Esophagus (tissue), 2 donors: ENCODE results near the gene LCNL1. TPM values are rescaled to one million over a fixed set of nuclear protein-coding genes. Genes with fewer than 3 reads are reported as not detected.
A peak's percentile ranks its signal among the peaks of the same experiment; 100 is the strongest.

Source experiments
- H3K27ac ChIP-seq, 2 donors: one replicate each; pipeline ENCODE4 v1.5.1; 2013; ENCODE audit warnings: low read depth in 2 of 2, mild to moderate bottlenecking in 2 of 2, inconsistent platforms in 1 of 2, low read length in 1 of 2, moderate library complexity in 1 of 2
- H3K27me3 ChIP-seq, 2 donors: one replicate each; pipeline ENCODE4 v1.6.1; 2013; ENCODE audit warnings: low read length in 2 of 2, control low read depth in 1 of 2, mild to moderate bottlenecking in 1 of 2; ENCODE audit not compliant: insufficient read depth in 2 of 2, control insufficient read depth in 1 of 2
- H3K36me3 ChIP-seq, 2 donors: one replicate each; pipeline ENCODE4 v1.6.1; 2013; ENCODE audit warnings: low read length in 1 of 2; ENCODE audit not compliant: control insufficient read depth in 2 of 2, insufficient read depth in 2 of 2
- H3K4me1 ChIP-seq, 2 donors: one replicate each; pipeline ENCODE4 v1.6.1; 2013; ENCODE audit warnings: low read length in 1 of 2; ENCODE audit not compliant: control insufficient read depth in 2 of 2, insufficient read depth in 2 of 2
- H3K4me3 ChIP-seq, 2 donors: one replicate each; pipeline ENCODE4 v1.5.1; 2013; ENCODE audit warnings: low read length in 2 of 2, mild to moderate bottlenecking in 2 of 2, low read depth in 1 of 2, moderate library complexity in 1 of 2
- H3K9me3 ChIP-seq, 2 donors: one replicate each; pipeline ENCODE4 v1.6.1; 2013; ENCODE audit warnings: mild to moderate bottlenecking in 2 of 2, low read depth in 1 of 2, low read length in 1 of 2, moderate library complexity in 1 of 2; ENCODE audit not compliant: control insufficient read depth in 2 of 2, insufficient read depth in 1 of 2
- WGBS, 2 donors: extraction: QIAGEN DNeasy Blood & Tissue Kit; methylation state at CpG; one replicate each; pipeline ENCODE4 v1.1.7; 2013; 5-methylcytosine and 5-hydroxymethylcytosine counted together
- polyA plus RNA-seq, 2 donors: library from polyadenylated mRNA; stranded (reverse); fragments of 200-250 nt; gene quantifications; one replicate each; pipeline ENCODE4 v1.2.3, GENCODE V29; 2013
- donor health status: healthy with polysubstance abuse.
- donor health status: Bipolar disorder and iron deficiency.

LCNL1 gene
- polyA plus RNA-seq, 2 donors: 0.20 to 0.55 TPM

- Histone ChIP-seq H3K27ac (peak overlapping the region in 1 of 2 donors; percentile 18), H3K9me3 (no peaks in the 10 kb centered on the region), H3K4me3 (no peak overlapping the region), H3K4me1 (peaks cover 7 to 12% of the 10 kb centered on the region in 2 donors), H3K27me3 (no peaks in the 10 kb centered on the region), H3K36me3 (no peaks in the 10 kb centered on the region)
- whole genome bisulfite sequencing, 2 donors: 82 to 83% methylated on average over 29 of the region's 29 CpGs
Observed at GRCh38 chr9:136973618-136974617, 8.9 kb upstream of the LCNL1 start.

- H3K27ac ChIP-seq: peak overlapping the region; percentile 50 to 73
- H3K4me1 ChIP-seq: peaks cover 7 to 12% of the 10 kb centered on the region in 2 donors
- H3K27me3 ChIP-seq: no peaks in the 10 kb centered on the region
- H3K9me3 ChIP-seq: no peaks in the 10 kb centered on the region
- WGBS, 2 donors: 50 to 56% methylated on average over 15 of the region's 15 CpGs
- H3K36me3 ChIP-seq: no peaks in the 10 kb centered on the region
- no peak overlapping the region for H3K4me3 ChIP-seq
Observed at GRCh38 chr9:136974817-136975535, 7.8 kb upstream of the LCNL1 start.

DNA sequence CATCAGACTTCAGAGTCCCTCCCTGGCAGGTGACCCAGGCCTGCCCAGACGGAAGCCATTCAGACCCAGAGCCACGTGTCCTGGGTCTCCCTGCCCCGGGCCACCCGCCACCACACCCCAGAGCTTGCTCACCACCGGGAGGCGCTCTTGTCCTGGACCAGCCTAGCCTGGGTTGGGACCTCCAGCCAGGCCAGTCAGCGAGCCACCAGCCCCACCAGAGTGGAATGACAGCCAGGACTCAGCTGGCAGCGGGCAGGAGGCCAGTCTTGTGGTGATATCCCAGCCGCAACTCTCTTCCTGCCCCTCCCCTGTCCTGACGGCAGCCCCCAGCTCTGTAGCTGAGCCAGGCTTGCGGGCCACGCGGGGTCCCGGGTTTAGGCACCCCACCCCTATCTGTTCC is 7.1 kb upstream of the LCNL1 start:
- Histone ChIP-seq H3K27me3 (no peaks in the 10 kb centered on the region), H3K4me3 (no peak overlapping the region), H3K4me1 (peaks cover 7 to 12% of the 10 kb centered on the region in 2 donors), H3K9me3 (no peaks in the 10 kb centered on the region), H3K36me3 (no peaks in the 10 kb centered on the region), H3K27ac (peak overlapping the region in 1 of 2 donors; percentile 73)
- WGBS, 2 donors: 46 to 52% methylated on average over 11 to 14 of the region's 14 CpGs

DNA sequence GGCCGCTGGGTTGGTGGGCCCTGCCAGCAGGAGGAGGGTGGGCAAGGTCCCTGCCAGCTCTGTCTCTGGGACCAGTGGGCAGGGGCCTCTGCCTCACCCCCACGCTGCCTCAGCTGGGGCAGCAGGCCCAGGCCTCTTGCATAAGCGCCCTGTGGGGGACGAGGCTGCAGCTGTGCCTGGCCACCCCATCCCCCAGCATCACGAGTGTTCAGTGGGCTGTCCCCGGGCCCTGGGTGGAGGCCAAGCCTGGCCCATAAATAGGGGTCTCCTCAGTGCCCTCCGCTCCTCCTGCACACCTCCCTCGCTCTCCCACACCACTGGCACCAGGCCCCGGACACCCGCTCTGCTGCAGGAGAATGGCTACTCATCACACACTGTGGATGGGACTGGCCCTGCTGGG is 5.6 kb upstream of the LCNL1 start, which contains the start of gene PTGDS:
Gene PTGDS (plus strand): TSS at position 282 of the 400 bp plus-strand sequence. CDS start 75 bp downstream, at position 357.
- Histone ChIP-seq H3K36me3 (no peaks in the 10 kb centered on the region), H3K4me1 (peaks cover 7 to 13% of the 10 kb centered on the region in 2 donors), H3K27ac (peak within 1 kb of the TSS in 1 of 2 donors; percentile 58), H3K27me3 (no peaks in the 10 kb centered on the region), H3K4me3 (peak within 1 kb of the TSS; percentile 19 to 46), H3K9me3 (no peaks in the 10 kb centered on the region)
- 68 to 70% methylated on average over 8 to 10 of the region's 10 CpGs for WGBS, 2 donors

DNA sequence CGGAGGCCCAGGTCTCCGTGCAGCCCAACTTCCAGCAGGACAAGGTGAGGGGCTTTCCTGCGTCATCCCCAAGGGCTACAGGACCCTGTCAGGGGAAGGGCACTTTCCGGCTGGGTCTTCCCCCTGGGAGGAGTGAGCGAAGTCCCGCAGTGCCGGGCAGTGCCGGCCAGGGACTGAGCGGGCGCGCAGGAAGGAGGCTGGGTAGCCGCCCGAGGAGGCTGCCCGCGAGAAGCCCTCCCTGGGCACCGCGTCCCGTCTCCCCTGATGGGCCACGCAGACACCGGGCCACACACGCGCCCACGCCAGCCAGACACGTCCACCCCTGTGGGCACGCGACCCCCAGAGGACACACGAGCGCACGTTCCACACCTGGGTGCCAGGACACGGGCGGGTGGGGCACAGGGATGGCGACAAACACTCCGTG is 5.1 kb upstream of the LCNL1 start:
- Histone ChIP-seq H3K36me3 (no peaks in the 10 kb centered on the region), H3K4me3 (peak overlapping the region; percentile 19 to 46), H3K4me1 (peaks cover 7 to 14% of the 10 kb centered on the region in 2 donors), H3K27ac (peak overlapping the region in 1 of 2 donors; percentile 58), H3K27me3 (no peaks in the 10 kb centered on the region), H3K9me3 (no peaks in the 10 kb centered on the region)
- 21 to 22% methylated on average over 21 to 33 of the region's 33 CpGs for WGBS, 2 donors

- Histone ChIP-seq H3K9me3 (no peaks in the 10 kb centered on the region), H3K4me1 (peaks cover 6 to 14% of the 10 kb centered on the region in 2 donors), H3K4me3 (peak overlapping the region; percentile 19 to 46), H3K27ac (peak overlapping the region in 1 of 2 donors; percentile 11), H3K27me3 (no peaks in the 10 kb centered on the region), H3K36me3 (no peaks in the 10 kb centered on the region)
- WGBS, 2 donors: 5 to 7% methylated on average over 41 to 78 of the region's 78 CpGs
Observed at GRCh38 chr9:136978073-136978864, 4.5 kb upstream of the LCNL1 start.

DNA sequence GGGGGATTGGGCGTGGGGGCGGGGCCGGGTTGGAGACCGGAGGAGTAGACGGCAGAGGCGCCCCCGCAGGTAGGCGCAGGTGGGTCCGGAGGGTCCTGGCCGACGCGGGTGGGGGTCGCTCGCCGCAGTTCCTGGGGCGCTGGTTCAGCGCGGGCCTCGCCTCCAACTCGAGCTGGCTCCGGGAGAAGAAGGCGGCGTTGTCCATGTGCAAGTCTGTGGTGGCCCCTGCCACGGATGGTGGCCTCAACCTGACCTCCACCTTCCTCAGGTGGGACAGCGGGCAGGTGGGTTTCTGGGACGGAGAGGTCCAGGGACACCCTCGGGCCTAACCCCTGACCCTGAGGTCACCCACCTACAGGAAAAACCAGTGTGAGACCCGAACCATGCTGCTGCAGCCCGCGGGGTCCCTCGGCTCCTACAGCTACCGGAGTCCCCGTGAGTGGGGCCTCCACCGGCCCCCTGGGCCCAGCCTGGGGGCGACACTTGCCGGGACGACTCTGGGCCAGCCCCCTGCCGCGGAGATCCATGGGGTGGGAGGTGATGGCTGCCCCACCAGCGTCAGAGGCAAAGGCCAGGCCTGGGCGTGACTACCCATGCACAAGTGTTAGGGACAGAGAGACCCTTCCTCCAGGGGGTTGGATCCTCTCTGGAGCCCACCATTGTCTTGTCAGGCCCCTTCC is 3.8 kb upstream of the LCNL1 start:
- no peaks in the 10 kb centered on the region for H3K36me3 ChIP-seq
- 58 to 73% methylated on average over 27 to 41 of the region's 41 CpGs for WGBS, 2 donors
- no peaks in the 10 kb centered on the region for H3K9me3 ChIP-seq
- no peak overlapping the region for H3K27ac ChIP-seq
- peaks cover 2 to 14% of the 10 kb centered on the region in 2 donors for H3K4me1 ChIP-seq
- H3K4me3 ChIP-seq: no peak overlapping the region
- H3K27me3 ChIP-seq: no peaks in the 10 kb centered on the region

DNA sequence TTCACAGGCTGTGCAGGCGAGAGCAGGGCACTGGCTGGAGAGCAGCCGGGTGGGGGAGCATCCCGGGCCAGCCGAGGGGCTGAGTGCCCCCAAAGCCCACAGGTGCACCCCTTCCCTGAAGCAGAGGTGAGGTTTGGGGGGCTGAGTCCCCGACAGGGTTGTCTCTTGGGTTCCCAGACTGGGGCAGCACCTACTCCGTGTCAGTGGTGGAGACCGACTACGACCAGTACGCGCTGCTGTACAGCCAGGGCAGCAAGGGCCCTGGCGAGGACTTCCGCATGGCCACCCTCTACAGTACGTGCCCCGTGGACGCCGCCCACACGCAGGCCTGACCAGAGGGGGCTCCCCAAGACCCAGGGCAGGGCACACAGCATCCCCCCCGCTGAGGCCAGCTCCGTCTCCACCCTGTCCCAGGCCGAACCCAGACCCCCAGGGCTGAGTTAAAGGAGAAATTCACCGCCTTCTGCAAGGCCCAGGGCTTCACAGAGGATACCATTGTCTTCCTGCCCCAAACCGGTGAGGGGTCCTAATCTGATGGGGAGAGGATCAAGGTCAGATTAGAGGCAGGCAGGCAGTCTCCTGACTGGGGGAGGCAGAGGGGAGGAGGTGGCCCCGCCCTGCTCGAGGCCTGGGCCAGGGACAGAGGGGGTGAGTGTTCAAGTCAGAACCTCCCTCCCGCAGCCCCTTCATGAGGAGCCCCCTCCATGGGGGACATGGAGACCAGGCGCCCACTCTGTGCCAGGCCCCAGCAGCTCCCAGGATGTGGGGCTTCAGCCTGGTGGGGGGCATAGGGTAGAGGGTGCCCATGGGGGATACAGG is 2.8 kb upstream of the LCNL1 start:
- Histone ChIP-seq H3K36me3 (no peaks in the 10 kb centered on the region), H3K4me1 (peaks cover 2 to 10% of the 10 kb centered on the region in 2 donors), H3K4me3 (no peak overlapping the region), H3K27me3 (no peaks in the 10 kb centered on the region), H3K27ac (no peak overlapping the region), H3K9me3 (no peaks in the 10 kb centered on the region)
- WGBS, 2 donors: 87 to 88% methylated on average over 26 of the region's 26 CpGs
